IPS-15b (cell line): ENCODE results near the gene ITSN1.

Source experiments
- H3K27me3 ChIP-seq: one replicate; pipeline ENCODE4 v1.6.1; 2013; ENCODE audit warnings: low read length; ENCODE audit not compliant: control insufficient read depth, insufficient read depth
- H3K36me3 ChIP-seq: one replicate; pipeline ENCODE4 v1.6.1; 2013; ENCODE audit warnings: low read length; ENCODE audit not compliant: control insufficient read depth, insufficient read depth
- H3K4me1 ChIP-seq: one replicate; pipeline ENCODE4 v1.6.1; 2013; ENCODE audit warnings: mild to moderate bottlenecking, low read length; ENCODE audit not compliant: control insufficient read depth, insufficient read depth
- H3K4me3 ChIP-seq: one replicate; pipeline ENCODE4 v1.5.1; 2013; ENCODE audit warnings: low read depth, low read length
- H3K9ac ChIP-seq: one replicate; pipeline ENCODE4 v1.6.1; 2013; ENCODE audit warnings: low read depth, mild to moderate bottlenecking, low read length
- H3K9me3 ChIP-seq: one replicate; pipeline ENCODE4 v1.6.1; 2013; ENCODE audit warnings: mild to moderate bottlenecking, low read length; ENCODE audit not compliant: control insufficient read depth, insufficient read depth

The ITSN1 gene

GRCh38 chr21:33839167-33839716 is 196.9 kb downstream of the ITSN1 start:
- Histone ChIP-seq H3K4me3 (no peak overlapping the region), H3K4me1 (no peaks in the 10 kb centered on the region), H3K9ac (no peak overlapping the region), H3K36me3 (peaks cover 4% of the 10 kb centered on the region), H3K9me3 (no peaks in the 10 kb centered on the region), H3K27me3 (no peaks in the 10 kb centered on the region)

GRCh38 chr21:33839806-33840205 is 197.5 kb downstream of the ITSN1 start:
- H3K4me1 ChIP-seq, result no peaks in the 10 kb centered on the region
- no peak overlapping the region for H3K4me3 ChIP-seq

GRCh38 chr21:33840771-33841170 is 198.5 kb downstream of the ITSN1 start:
- H3K9me3 ChIP-seq, result no peaks in the 10 kb centered on the region
- peaks cover 2% of the 10 kb centered on the region for H3K4me1 ChIP-seq
- no peaks in the 10 kb centered on the region for H3K27me3 ChIP-seq
- H3K36me3 ChIP-seq, result peaks cover 4% of the 10 kb centered on the region
- no peak overlapping the region for H3K9ac ChIP-seq
- no peak overlapping the region for H3K4me3 ChIP-seq

More at GRCh38 chr21:33839806-33840205, 197.5 kb downstream of the ITSN1 start:
- Histone ChIP-seq H3K9me3 (no peaks in the 10 kb centered on the region), H3K36me3 (peaks cover 4% of the 10 kb centered on the region), H3K27me3 (no peaks in the 10 kb centered on the region), H3K9ac (no peak overlapping the region)

- Histone ChIP-seq H3K4me1 (peaks cover 2% of the 10 kb centered on the region), H3K27me3 (no peaks in the 10 kb centered on the region), H3K9ac (no peak overlapping the region), H3K4me3 (no peak overlapping the region), H3K36me3 (no peaks in the 10 kb centered on the region), H3K9me3 (no peaks in the 10 kb centered on the region)
Observed at GRCh38 chr21:33841561-33841960, 199.3 kb downstream of the ITSN1 start.

- H3K27me3 ChIP-seq, result no peaks in the 10 kb centered on the region
- no peak overlapping the region for H3K9ac ChIP-seq
- no peak overlapping the region for H3K4me3 ChIP-seq
- peaks cover 2% of the 10 kb centered on the region for H3K4me1 ChIP-seq
- no peaks in the 10 kb centered on the region for H3K36me3 ChIP-seq
- H3K9me3 ChIP-seq, result no peaks in the 10 kb centered on the region
Observed at GRCh38 chr21:33843216-33843615, 200.9 kb downstream of the ITSN1 start.

- Histone ChIP-seq H3K9ac (no peak overlapping the region), H3K9me3 (no peaks in the 10 kb centered on the region), H3K27me3 (no peaks in the 10 kb centered on the region), H3K4me3 (no peak overlapping the region), H3K36me3 (no peaks in the 10 kb centered on the region), H3K4me1 (peaks cover 2% of the 10 kb centered on the region)
Observed at GRCh38 chr21:33844104-33844889, 202.0 kb downstream of the ITSN1 start.

- Histone ChIP-seq H3K27me3 (no peaks in the 10 kb centered on the region), H3K36me3 (no peaks in the 10 kb centered on the region), H3K4me3 (no peak overlapping the region), H3K4me1 (peaks cover 2% of the 10 kb centered on the region), H3K9ac (no peak overlapping the region), H3K9me3 (no peaks in the 10 kb centered on the region)
Observed at GRCh38 chr21:33844890-33845205, 202.5 kb downstream of the ITSN1 start.

- Histone ChIP-seq H3K9me3 (no peaks in the 10 kb centered on the region), H3K4me1 (peaks cover 2% of the 10 kb centered on the region), H3K36me3 (no peaks in the 10 kb centered on the region), H3K9ac (no peak overlapping the region), H3K27me3 (no peaks in the 10 kb centered on the region), H3K4me3 (no peak overlapping the region)
Observed at GRCh38 chr21:33846141-33846540, 203.8 kb downstream of the ITSN1 start.

GRCh38 chr21:33847588-33848248 is 205.4 kb downstream of the ITSN1 start:
- peaks cover 2% of the 10 kb centered on the region for H3K4me1 ChIP-seq

GRCh38 chr21:33848249-33848953 is 206.1 kb downstream of the ITSN1 start:
- H3K27me3 ChIP-seq, result no peaks in the 10 kb centered on the region
- H3K4me1 ChIP-seq, result peaks cover 2% of the 10 kb centered on the region
- no peaks in the 10 kb centered on the region for H3K36me3 ChIP-seq
- H3K4me3 ChIP-seq, result no peak overlapping the region
- no peak overlapping the region for H3K9ac ChIP-seq
- H3K9me3 ChIP-seq, result no peaks in the 10 kb centered on the region

More at GRCh38 chr21:33847588-33848248, 205.4 kb downstream of the ITSN1 start:
- Histone ChIP-seq H3K4me3 (no peak overlapping the region), H3K9ac (no peak overlapping the region), H3K36me3 (no peaks in the 10 kb centered on the region), H3K9me3 (no peaks in the 10 kb centered on the region), H3K27me3 (no peaks in the 10 kb centered on the region)

GRCh38 chr21:33849834-33850233 is 207.5 kb downstream of the ITSN1 start:
- Histone ChIP-seq H3K9me3 (no peaks in the 10 kb centered on the region), H3K36me3 (no peaks in the 10 kb centered on the region), H3K4me1 (peaks cover 2% of the 10 kb centered on the region), H3K4me3 (no peak overlapping the region), H3K27me3 (no peaks in the 10 kb centered on the region), H3K9ac (no peak overlapping the region)
